ENCODE results near the gene NELL1.

NELL1 gene

GRCh38 chr11:20668844-20669819, at the start of gene NELL1:
Gene NELL1, plus strand, starts transcription at chr11:20669586.
- DNase-seq = no peak

GRCh38 chr11:20620988-20621387, 48.4 kb upstream of the NELL1 start:
- no peak for DNase-seq

- DNase-seq = no peak
Measured at GRCh38 chr11:20621679-20622078, 47.7 kb upstream of the NELL1 start.

GRCh38 chr11:20623252-20623651, 46.1 kb upstream of the NELL1 start:
- no peak for DNase-seq

- DNase-seq = no peak
Measured at GRCh38 chr11:20626279-20626678, 43.1 kb upstream of the NELL1 start.

- DNase-seq = no peak
Measured at GRCh38 chr11:20627026-20627425, 42.4 kb upstream of the NELL1 start.

GRCh38 chr11:20627701-20628100, 41.7 kb upstream of the NELL1 start:
- DNase-seq = no peak

- no peak for DNase-seq
Measured at GRCh38 chr11:20631519-20632168, 37.7 kb upstream of the NELL1 start.

GRCh38 chr11:20632169-20632532, 37.2 kb upstream of the NELL1 start:
- no peak for DNase-seq

GRCh38 chr11:20634044-20634443, 35.3 kb upstream of the NELL1 start:
- DNase-seq = no peak

GRCh38 chr11:20634781-20635180, 34.6 kb upstream of the NELL1 start:
- no peak for DNase-seq

GRCh38 chr11:20638074-20638473, 31.3 kb upstream of the NELL1 start:
- no peak for DNase-seq

- no peak for DNase-seq
Measured at GRCh38 chr11:20639688-20640087, 29.7 kb upstream of the NELL1 start.

GRCh38 chr11:20640401-20640800, 29.0 kb upstream of the NELL1 start:
- no peak for DNase-seq

- no peak for DNase-seq
Measured at GRCh38 chr11:20644360-20644759, 25.0 kb upstream of the NELL1 start.

- DNase-seq = peak in 1 of 2 donors; percentile 21
Measured at GRCh38 chr11:20647976-20648565, 21.3 kb upstream of the NELL1 start.

- DNase-seq = no peak
Measured at GRCh38 chr11:20652150-20652806, 17.1 kb upstream of the NELL1 start.

GRCh38 chr11:20654038-20654437, 15.3 kb upstream of the NELL1 start:
- no peak for DNase-seq

GRCh38 chr11:20656901-20657300, 12.5 kb upstream of the NELL1 start:
- DNase-seq = no peak

- DNase-seq = no peak
Measured at GRCh38 chr11:20658135-20658534, 11.3 kb upstream of the NELL1 start.

GRCh38 chr11:20661445-20661844, 7.9 kb upstream of the NELL1 start:
- no peak for DNase-seq

GRCh38 chr11:20661850-20662249, 7.5 kb upstream of the NELL1 start:
- no peak for DNase-seq

GRCh38 chr11:20668131-20668809, 1.1 kb upstream of the NELL1 start:
- no peak for DNase-seq
